Body of pancreas (tissue), 4 donors: ENCODE measurements around the gene SLC12A3. TPM values are rescaled to one million over a fixed set of nuclear protein-coding genes. Genes with fewer than 3 reads are reported as not detected.
A peak's percentile ranks its signal among the peaks of the same experiment; 100 is the strongest.

Source experiments
- ATAC-seq: fragments of 150-250 bp; one replicate; pipeline ENCODE4 v1.9.1; 2016
- DNase-seq, 4 donors: peaks; one replicate each; pipeline ENCODE4 v3.0.0-alpha.2; 2019
- H3K27ac ChIP-seq, 4 donors: fragments of 200-600 bp; sonication (generic); 1 replicate in 3 of 4; 2 replicates in 1 of 4; pipeline versions ENCODE4 v1.5.1 to v1.6.1; 2016 to 2019; ENCODE audit warnings: mild to moderate bottlenecking in 1 of 4, mixed read lengths in 1 of 4, moderate library complexity in 1 of 4
- H3K27me3 ChIP-seq, 2 donors: fragments of 200-600 bp; sonication (generic); one replicate each; pipeline ENCODE4 v1.6.0; 2016; ENCODE audit warnings: mild to moderate bottlenecking in 1 of 2
- H3K36me3 ChIP-seq, 2 donors: fragments of 200-600 bp; sonication (generic); replicated peaks in 1 of 2; 2 replicates each; pipeline ENCODE4 v1.5.1; 2016; ENCODE audit warnings: low read depth in 2 of 2; ENCODE audit not compliant: insufficient read depth in 1 of 2
- H3K4me1 ChIP-seq: fragments of 200-600 bp; sonication (generic); one replicate; pipeline ENCODE4 v1.6.0; 2016
- H3K4me3 ChIP-seq, 2 donors: fragments of 200-600 bp; sonication (generic); 1 replicate in 1 of 2; 2 replicates in 1 of 2; pipeline ENCODE4 v1.5.1; 2016 to 2019
- H3K9me3 ChIP-seq, 3 donors: fragments of 200-600 bp; sonication (generic); 1 replicate in 2 of 3; 2 replicates in 1 of 3; pipeline ENCODE4 v1.5.1; 2016
- POLR2A ChIP-seq, 3 donors: fragments of 450-650 bp; IDR thresholded peaks; one replicate each; pipeline ENCODE4 v1.6.1; 2016; ENCODE audit warnings: antibody characterized with exemption in 3 of 3, mild to moderate bottlenecking in 2 of 3
- WGBS, 2 donors: methylation state at CpG; one replicate each; pipeline ENCODE4 v1.1.5; 2017; 5-methylcytosine and 5-hydroxymethylcytosine counted together
- intact Hi-C: fragments of 100-400 bp; cut with DNase I; formaldehyde crosslinking; loops from one replicate; pipeline ENCODE4 v1.15.1; 2023
- total RNA-seq, 2 donors: library from RNA; depleted of rRNA; stranded (reverse); fragments of >200 nt; gene quantifications; one replicate each; pipeline ENCODE4 v1.1.0, GENCODE V29; 2016
- TF ChIP-seq, protein P1 (sequence below), 7 experiments: fragments of 450-650 bp in 4 of 7; fragments of 200-600 bp in 3 of 7; sonication (generic) in 3 of 7; IDR thresholded peaks; one replicate each; pipeline ENCODE4 v1.5.1; 2016 to 2019; ENCODE audit warnings: antibody characterized with exemption in 7 of 7

Gene SLC12A3
- total RNA-seq, 2 donors from 2014 or later = not detected

DNA sequence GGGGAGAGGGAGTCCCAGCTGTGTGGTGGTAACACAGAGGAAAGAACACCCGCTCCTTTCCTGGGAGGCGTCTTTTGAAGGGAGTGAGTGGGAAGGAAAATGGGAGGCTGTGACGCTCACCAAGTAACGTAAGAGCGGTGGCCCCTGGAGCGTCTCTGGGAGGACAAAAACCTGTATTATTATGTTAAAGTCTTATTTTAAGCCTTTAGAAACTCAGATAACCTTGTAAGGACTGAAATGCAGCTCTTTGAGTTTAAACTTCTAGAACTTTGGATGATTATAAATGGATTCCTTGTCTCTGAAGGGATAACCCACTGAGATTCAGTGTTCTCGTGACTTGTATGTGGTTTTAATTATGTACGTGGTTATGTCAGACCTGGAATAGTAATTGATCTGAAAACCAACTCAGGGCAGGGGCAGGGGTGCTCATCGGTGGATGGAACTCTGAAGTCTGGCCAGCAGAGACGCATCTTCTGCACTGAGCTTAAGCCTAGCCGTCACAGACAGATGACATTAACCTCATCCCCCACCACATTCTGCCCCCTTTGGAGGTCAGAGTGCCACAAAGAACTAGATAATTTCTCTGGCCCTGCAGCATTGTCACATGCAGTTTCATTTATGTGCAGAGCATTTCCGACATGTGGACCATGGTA is 41.8 kb upstream of the SLC12A3 start:
- Histone ChIP-seq H3K27me3 (no peaks in the 10 kb centered on the region), H3K36me3 (peaks cover 0 to 5% of the 10 kb centered on the region in 2 donors), H3K9me3 (no peaks in the 10 kb centered on the region), H3K4me3 (no peak overlapping the region), H3K27ac (no peak overlapping the region), H3K4me1 (no peaks in the 10 kb centered on the region)
- ATAC-seq (no peak), DNase-seq (no peak)
- WGBS, 2 donors = 92 to 93% methylated on average over 12 of the region's 12 CpGs
- TF ChIP-seq, protein P1, sequence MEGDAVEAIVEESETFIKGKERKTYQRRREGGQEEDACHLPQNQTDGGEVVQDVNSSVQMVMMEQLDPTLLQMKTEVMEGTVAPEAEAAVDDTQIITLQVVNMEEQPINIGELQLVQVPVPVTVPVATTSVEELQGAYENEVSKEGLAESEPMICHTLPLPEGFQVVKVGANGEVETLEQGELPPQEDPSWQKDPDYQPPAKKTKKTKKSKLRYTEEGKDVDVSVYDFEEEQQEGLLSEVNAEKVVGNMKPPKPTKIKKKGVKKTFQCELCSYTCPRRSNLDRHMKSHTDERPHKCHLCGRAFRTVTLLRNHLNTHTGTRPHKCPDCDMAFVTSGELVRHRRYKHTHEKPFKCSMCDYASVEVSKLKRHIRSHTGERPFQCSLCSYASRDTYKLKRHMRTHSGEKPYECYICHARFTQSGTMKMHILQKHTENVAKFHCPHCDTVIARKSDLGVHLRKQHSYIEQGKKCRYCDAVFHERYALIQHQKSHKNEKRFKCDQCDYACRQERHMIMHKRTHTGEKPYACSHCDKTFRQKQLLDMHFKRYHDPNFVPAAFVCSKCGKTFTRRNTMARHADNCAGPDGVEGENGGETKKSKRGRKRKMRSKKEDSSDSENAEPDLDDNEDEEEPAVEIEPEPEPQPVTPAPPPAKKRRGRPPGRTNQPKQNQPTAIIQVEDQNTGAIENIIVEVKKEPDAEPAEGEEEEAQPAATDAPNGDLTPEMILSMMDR (IDR thresholded peaks at IDR 0.05) = no peak
- TF ChIP-seq POLR2A (IDR thresholded peaks at IDR 0.05) = no peak
- intact Hi-C loops = no loop called here

DNA sequence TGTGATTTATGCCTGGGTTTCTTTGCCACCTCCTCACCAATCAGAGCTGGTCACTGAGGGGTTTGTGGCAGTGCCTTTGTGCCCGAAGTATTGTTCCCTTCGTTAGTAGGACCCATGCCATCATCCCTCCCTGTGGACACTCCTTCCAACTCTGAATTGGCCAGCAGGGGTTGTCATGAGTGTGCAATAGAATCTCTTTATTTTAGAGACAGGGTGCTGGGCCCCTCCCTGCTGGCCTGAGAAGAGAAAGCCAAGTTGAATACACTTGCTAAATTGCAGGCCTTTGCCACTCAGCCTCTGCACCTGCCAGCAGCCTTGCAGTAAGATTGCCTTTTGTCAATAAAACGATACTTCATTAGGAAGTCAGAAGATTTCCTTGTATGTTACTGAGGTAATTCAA is 40.7 kb upstream of the SLC12A3 start:
- no peaks in the 10 kb centered on the region for H3K9me3 ChIP-seq
- intact Hi-C loops = no loop called here
- ATAC-seq = no peak
- peaks cover 0 to 5% of the 10 kb centered on the region in 2 donors for H3K36me3 ChIP-seq
- DNase-seq = peak in 1 of 4 donors; percentile 23
- H3K4me3 ChIP-seq = no peak overlapping the region
- H3K27ac ChIP-seq = peak overlapping the region in 1 of 4 donors; percentile 20
- H3K4me1 ChIP-seq = no peaks in the 10 kb centered on the region
- no peaks in the 10 kb centered on the region for H3K27me3 ChIP-seq
- TF ChIP-seq POLR2A (IDR thresholded peaks at IDR 0.05) = no peak
- TF ChIP-seq, protein P1 (IDR thresholded peaks at IDR 0.05) = peak in 3 of 7 experiments; percentile 10 to 25 (median 23)
- 41 to 50% methylated on average over 3 of the region's 3 CpGs for WGBS, 2 donors

DNA sequence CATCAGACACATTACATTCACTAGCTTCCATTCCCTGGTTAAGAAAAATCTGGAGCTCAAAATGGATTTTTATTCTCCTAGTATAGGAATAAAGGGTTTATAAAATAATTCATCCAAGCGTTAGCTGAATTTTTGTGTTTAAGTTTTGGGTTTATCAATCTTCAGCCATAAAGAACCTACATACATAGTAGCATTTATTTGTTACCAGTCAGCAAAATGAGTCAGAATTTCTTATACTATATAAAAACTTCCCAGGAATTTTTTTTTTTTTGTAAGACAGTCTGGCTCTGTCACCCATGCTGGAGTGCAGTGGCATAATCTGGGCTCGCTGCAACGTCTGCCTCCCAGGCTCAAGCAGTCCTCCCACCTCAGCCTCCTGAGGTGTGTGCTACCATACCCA is 40.2 kb upstream of the SLC12A3 start:
- no peak for ATAC-seq
- H3K9me3 ChIP-seq = no peaks in the 10 kb centered on the region
- H3K27me3 ChIP-seq = no peaks in the 10 kb centered on the region
- H3K27ac ChIP-seq = no peak overlapping the region
- no peak for DNase-seq
- no peak for TF ChIP-seq POLR2A (IDR thresholded peaks at IDR 0.05)
- TF ChIP-seq, protein P1 (IDR thresholded peaks at IDR 0.05) = no peak
- H3K36me3 ChIP-seq = peaks cover 0 to 5% of the 10 kb centered on the region in 2 donors
- H3K4me3 ChIP-seq = no peak overlapping the region
- intact Hi-C loops = no loop called here
- 88 to 95% methylated on average over 3 of the region's 3 CpGs for WGBS, 2 donors
- no peaks in the 10 kb centered on the region for H3K4me1 ChIP-seq

DNA sequence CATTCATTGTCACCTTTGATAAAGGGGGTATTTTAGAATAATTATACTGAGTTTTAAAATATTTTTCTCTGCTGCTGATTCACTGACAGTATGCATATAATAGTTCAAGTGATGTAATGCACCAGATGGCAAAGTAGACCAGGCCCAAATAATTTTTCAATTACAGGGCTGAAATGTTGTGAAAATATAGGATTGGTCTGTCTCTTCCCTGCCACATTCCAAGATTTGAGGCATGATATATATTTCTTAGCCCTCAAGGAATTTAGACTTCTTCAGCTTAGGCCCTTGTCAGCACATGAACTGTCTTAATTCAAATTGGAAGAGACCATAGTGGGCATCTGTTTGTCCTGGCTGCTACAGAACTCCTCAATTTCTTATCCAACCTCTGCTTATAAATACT is 39.2 kb upstream of the SLC12A3 start:
- intact Hi-C loops = no loop called here
- Histone ChIP-seq H3K27me3 (no peaks in the 10 kb centered on the region), H3K27ac (no peak overlapping the region), H3K36me3 (peaks cover 0 to 5% of the 10 kb centered on the region in 2 donors), H3K9me3 (no peaks in the 10 kb centered on the region), H3K4me3 (no peak overlapping the region), H3K4me1 (no peaks in the 10 kb centered on the region)
- TF ChIP-seq POLR2A (IDR thresholded peaks at IDR 0.05) = no peak
- TF ChIP-seq, protein P1 (IDR thresholded peaks at IDR 0.05) = no peak
- ATAC-seq (no peak), DNase-seq (no peak)

DNA sequence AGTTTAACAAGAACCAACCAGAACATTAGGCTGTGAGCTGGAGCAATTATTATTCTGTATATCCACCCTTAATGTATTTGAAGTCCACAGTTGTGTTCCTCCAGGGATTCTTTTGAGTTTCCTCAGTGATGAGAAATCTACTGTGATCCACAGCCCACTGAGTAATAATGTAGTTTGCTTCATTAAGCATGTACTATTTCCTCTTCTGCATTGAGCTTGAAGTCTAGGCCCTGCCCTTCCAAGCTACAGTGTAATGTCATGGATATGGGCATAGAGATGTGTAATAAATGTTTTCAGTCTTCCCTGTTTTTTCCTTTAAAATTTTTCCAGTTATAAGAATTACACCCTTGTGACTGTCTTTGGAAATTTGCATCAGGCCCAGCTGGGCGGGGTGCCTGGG is 36.4 kb upstream of the SLC12A3 start:
- ATAC-seq (no peak), DNase-seq (no peak)
- H3K27me3 ChIP-seq = no peaks in the 10 kb centered on the region
- 93 to 94% methylated on average over 1 of the region's 1 CpG for WGBS, 2 donors
- no peak overlapping the region for H3K4me3 ChIP-seq
- H3K36me3 ChIP-seq = peaks cover 0 to 2% of the 10 kb centered on the region in 2 donors
- H3K4me1 ChIP-seq = no peaks in the 10 kb centered on the region
- intact Hi-C loops = no loop called here
- H3K27ac ChIP-seq = no peak overlapping the region
- H3K9me3 ChIP-seq = no peaks in the 10 kb centered on the region
- TF ChIP-seq, protein P1 (IDR thresholded peaks at IDR 0.05) = no peak
- no peak for TF ChIP-seq POLR2A (IDR thresholded peaks at IDR 0.05)
